Smooth muscle cell (in vitro differentiated cells): ENCODE results near the gene POU6F2. TPM values are rescaled to one million over a fixed set of nuclear protein-coding genes. Genes with fewer than 3 reads are reported as not detected.

Source experiments
- DNase-seq: peaks from one replicate; lab custom pipeline; 2025; ENCODE audit not compliant: unreplicated experiment; lab: John Stamatoyannopoulos, UW
- H2AFZ ChIP-seq: fragments of 200-600 bp; sonication (generic); 2 replicates; pipeline ENCODE4 v1.6.0; 2016; ENCODE audit warnings: antibody characterized with exemption, low read depth, mild to moderate bottlenecking
- H3F3A ChIP-seq: fragments of 200-600 bp; sonication (generic); 2 replicates; pipeline ENCODE4 v1.6.0; 2017; ENCODE audit warnings: antibody characterized with exemption, low read depth
- H3K27ac ChIP-seq: fragments of 200-600 bp; sonication (generic); 2 replicates; pipeline ENCODE4 v1.5.1; 2016; ENCODE audit warnings: low read depth, mild to moderate bottlenecking
- H3K27me3 ChIP-seq: fragments of 200-600 bp; sonication (generic); 2 replicates; pipeline ENCODE4 v1.6.1; 2016; ENCODE audit warnings: low read depth, mild to moderate bottlenecking
- H3K36me3 ChIP-seq: fragments of 200-600 bp; sonication (generic); 2 replicates; pipeline ENCODE4 v1.5.1; 2016; ENCODE audit warnings: low read depth
- H3K4me1 ChIP-seq: fragments of 200-600 bp; sonication (generic); 2 replicates; pipeline ENCODE4 v1.5.1; 2016; ENCODE audit warnings: low read depth
- H3K4me2 ChIP-seq: fragments of 200-600 bp; sonication (generic); 2 replicates; pipeline ENCODE4 v1.6.0; 2016; ENCODE audit warnings: mild to moderate bottlenecking
- H3K4me3 ChIP-seq: fragments of 200-600 bp; sonication (generic); 2 replicates; pipeline ENCODE4 v1.5.1; 2016; ENCODE audit warnings: mild to moderate bottlenecking
- H3K79me2 ChIP-seq: fragments of 200-600 bp; sonication (generic); 2 replicates; pipeline ENCODE4 v1.6.0; 2016; ENCODE audit warnings: low read depth, mild to moderate bottlenecking
- H3K9ac ChIP-seq: fragments of 200-600 bp; sonication (generic); 2 replicates; pipeline ENCODE4 v1.6.0; 2016; ENCODE audit warnings: low read depth
- H3K9me3 ChIP-seq: fragments of 200-600 bp; sonication (generic); replicated peaks from 2 replicates; pipeline ENCODE4 v1.5.1; 2016; ENCODE audit warnings: low read depth
- H4K20me1 ChIP-seq: fragments of 200-600 bp; sonication (generic); 2 replicates; pipeline ENCODE4 v1.6.0; 2016; ENCODE audit warnings: low read depth
- WGBS: methylation state at CpG from one replicate; pipeline ENCODE4 v1.1.7; 2016; ENCODE audit warnings: low lambda C conversion rate; 5-methylcytosine and 5-hydroxymethylcytosine counted together
- polyA plus RNA-seq: library from polyadenylated mRNA; unstranded; fragments of >200 nt; fragmentation: Nextera tagmentation; extraction: Ambion mirVana; gene quantifications from 2 replicates; pipeline ENCODE4 v1.2.1, GENCODE V29; 2016
- small RNA-seq: library from RNA; depleted of rRNA; stranded (forward); fragments of <200 nt; gene quantifications from one replicate; pipeline ENCODE3, GENCODE V24; 2014
- total RNA-seq: library from RNA; depleted of rRNA; stranded (reverse); fragments of >200 nt; gene quantifications from 2 replicates; pipeline ENCODE4 v1.2.3, GENCODE V29; 2014
- TF ChIP-seq, protein P1 (sequence below): fragments of 200-600 bp; sonication (generic); IDR thresholded peaks from 2 replicates; pipeline ENCODE4 v1.5.1; 2017; ENCODE audit warnings: borderline replicate concordance, mild to moderate bottlenecking, antibody characterized with exemption; ENCODE audit not compliant: insufficient read depth, poor library complexity, severe bottlenecking

The POU6F2 gene
- total and polyA plus RNA-seq, 2 experiments from 2014 or later = 1.2 TPM

DNA sequence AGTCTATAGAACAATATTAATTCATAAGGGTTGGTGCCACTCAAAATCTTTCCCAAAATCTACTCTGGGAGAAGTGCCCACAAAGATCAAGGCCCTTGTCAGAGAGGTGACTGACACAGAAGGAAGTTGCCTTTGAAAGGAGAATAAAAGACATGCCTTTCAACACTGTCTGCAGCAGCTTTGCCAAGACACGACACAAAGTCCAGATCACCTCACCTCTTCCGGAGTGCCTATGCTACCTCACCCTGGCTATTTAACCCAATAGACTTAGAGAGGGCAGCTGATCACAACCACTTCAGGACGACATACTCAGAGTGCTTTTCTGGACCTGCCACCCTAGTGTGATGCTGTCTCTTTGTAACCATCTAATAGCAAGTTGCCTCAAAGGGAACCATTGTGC is 539.5 kb downstream of the POU6F2 start:
- Histone ChIP-seq H3K9me3 (no peaks in the 10 kb centered on the region), H3F3A (no peaks in the 10 kb centered on the region), H3K9ac (no peak overlapping the region), H3K27me3 (no peaks in the 10 kb centered on the region), H3K4me2 (no peak overlapping the region), H3K4me3 (no peak overlapping the region), H3K27ac (no peak overlapping the region), H3K36me3 (no peaks in the 10 kb centered on the region), H2AFZ (no peak overlapping the region), H3K79me2 (no peaks in the 10 kb centered on the region), H3K4me1 (no peaks in the 10 kb centered on the region), H4K20me1 (no peaks in the 10 kb centered on the region)
- 86% methylated on average over 3 of the region's 3 CpGs for WGBS
- DNase-seq = no peak
- TF ChIP-seq, protein P1, sequence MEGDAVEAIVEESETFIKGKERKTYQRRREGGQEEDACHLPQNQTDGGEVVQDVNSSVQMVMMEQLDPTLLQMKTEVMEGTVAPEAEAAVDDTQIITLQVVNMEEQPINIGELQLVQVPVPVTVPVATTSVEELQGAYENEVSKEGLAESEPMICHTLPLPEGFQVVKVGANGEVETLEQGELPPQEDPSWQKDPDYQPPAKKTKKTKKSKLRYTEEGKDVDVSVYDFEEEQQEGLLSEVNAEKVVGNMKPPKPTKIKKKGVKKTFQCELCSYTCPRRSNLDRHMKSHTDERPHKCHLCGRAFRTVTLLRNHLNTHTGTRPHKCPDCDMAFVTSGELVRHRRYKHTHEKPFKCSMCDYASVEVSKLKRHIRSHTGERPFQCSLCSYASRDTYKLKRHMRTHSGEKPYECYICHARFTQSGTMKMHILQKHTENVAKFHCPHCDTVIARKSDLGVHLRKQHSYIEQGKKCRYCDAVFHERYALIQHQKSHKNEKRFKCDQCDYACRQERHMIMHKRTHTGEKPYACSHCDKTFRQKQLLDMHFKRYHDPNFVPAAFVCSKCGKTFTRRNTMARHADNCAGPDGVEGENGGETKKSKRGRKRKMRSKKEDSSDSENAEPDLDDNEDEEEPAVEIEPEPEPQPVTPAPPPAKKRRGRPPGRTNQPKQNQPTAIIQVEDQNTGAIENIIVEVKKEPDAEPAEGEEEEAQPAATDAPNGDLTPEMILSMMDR = no peak

Small RNAs within 50 kb of the gene (small RNA-seq; reads per million reads assigned to genes)
- gene SNORA20B = 0.74 reads per million, percentile 24 among the genes with 10 or more reads in this experiment

Other genes starting within 250 kb of the POU6F2 start
- gene VPS41, start 68.7 kb upstream of the POU6F2 start, total RNA-seq = 39.7 and 51.0 TPM in 2 replicates
- gene VPS41, start 68.7 kb upstream of the POU6F2 start, polyA plus RNA-seq = 22.1 and 31.5 TPM in 2 replicates